HEK293T (cell line): Measurements from ENCODE around the gene CD69.

Experiments
- ARNT ChIP-seq: fragments of 450-650 bp; IDR thresholded peaks from 2 replicates; pipeline ENCODE4 v1.6.1; 2017; ENCODE audit warnings: mild to moderate bottlenecking
- BHLHE40 ChIP-seq: fragments of 450-650 bp; IDR thresholded peaks from 2 replicates; pipeline ENCODE4 v1.6.1; 2016; ENCODE audit warnings: mild to moderate bottlenecking, moderate library complexity, borderline replicate concordance
- CTBP1 ChIP-seq: fragments of 450-650 bp; IDR thresholded peaks from 2 replicates; pipeline ENCODE4 v1.6.1; 2016; ENCODE audit warnings: borderline replicate concordance
- ELF4 ChIP-seq: fragments of 450-650 bp; IDR thresholded peaks from 2 replicates; pipeline ENCODE4 v1.6.1; 2017; ENCODE audit warnings: antibody characterized with exemption
- FOXA1 ChIP-seq: fragments of 450-650 bp; IDR thresholded peaks from 2 replicates; pipeline ENCODE4 v1.6.1; 2016; ENCODE audit warnings: mild to moderate bottlenecking
- FOXK2 ChIP-seq: fragments of 450-650 bp; IDR thresholded peaks from 2 replicates; pipeline ENCODE4 v1.6.1; 2016; ENCODE audit warnings: mild to moderate bottlenecking
- FOXM1 ChIP-seq: fragments of 450-650 bp; IDR thresholded peaks from 2 replicates; pipeline ENCODE4 v1.6.1; 2017; ENCODE audit warnings: mild to moderate bottlenecking, borderline replicate concordance
- LEF1 ChIP-seq: fragments of 450-650 bp; IDR thresholded peaks from 2 replicates; pipeline ENCODE4 v1.6.1; 2017; ENCODE audit warnings: mild to moderate bottlenecking, borderline replicate concordance
- NFRKB ChIP-seq: fragments of 450-650 bp; IDR thresholded peaks from 2 replicates; pipeline ENCODE4 v1.6.1; 2016; ENCODE audit warnings: mild to moderate bottlenecking, moderate library complexity
- PKNOX1 ChIP-seq: fragments of 450-650 bp; IDR thresholded peaks from 2 replicates; pipeline ENCODE4 v1.6.1; 2016
- SP1 ChIP-seq: fragments of 450-650 bp; IDR thresholded peaks from 2 replicates; pipeline ENCODE4 v1.6.1; 2017
- SUZ12 ChIP-seq: fragments of 450-650 bp; IDR thresholded peaks from 2 replicates; pipeline ENCODE4 v1.6.1; 2016; ENCODE audit warnings: mild to moderate bottlenecking
- TARDBP ChIP-seq: fragments of 450-650 bp; IDR thresholded peaks from 2 replicates; pipeline ENCODE4 v1.6.1; 2016
- ZNF384 ChIP-seq: fragments of 450-650 bp; IDR thresholded peaks from 2 replicates; pipeline ENCODE4 v1.6.1; 2016

DNA sequence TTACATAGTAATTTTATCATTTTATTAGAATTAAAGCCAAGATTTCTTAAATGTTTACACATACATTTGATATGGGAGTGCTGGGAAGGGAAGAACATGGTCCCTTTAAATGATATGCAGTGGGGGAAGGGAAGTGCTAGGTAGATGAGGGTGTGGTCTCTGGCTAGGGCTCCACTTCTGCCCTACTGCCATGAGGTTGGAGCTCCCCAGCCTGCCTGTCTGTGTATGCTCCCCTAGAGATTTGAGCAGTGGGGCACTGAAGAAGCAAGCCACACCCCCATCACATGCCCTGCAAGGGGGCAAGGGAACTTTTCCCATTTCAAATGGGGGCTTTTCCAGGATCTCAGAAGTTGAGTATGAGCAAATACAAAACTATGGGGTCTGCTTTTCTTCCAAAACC, 53.3 kb downstream of the CD69 start:
- TF ChIP-seq ELF4 (no peak), FOXA1 (no peak), SUZ12 (no peak), ARNT (no peak), SP1 (no peak), ZNF384 (no peak), TARDBP (no peak), FOXM1 (no peak), LEF1 (no peak), BHLHE40 (no peak), FOXK2 (no peak), NFRKB (no peak), PKNOX1 (no peak), CTBP1 (no peak)
